ENCODE data around the gene DUSP1. TPM values are rescaled to one million over a fixed set of nuclear protein-coding genes. Genes with fewer than 3 reads are reported as not detected.

DUSP1 gene
- total and polyA plus RNA-seq, 7 donors: 81.8 to 287 (median 141) TPM

- H3K4me1 ChIP-seq: peaks cover 13% of the 10 kb centered on the region
- peak overlapping the region; percentile 79 for H3K27ac ChIP-seq
- intact Hi-C loops (cut with DNase I): no loop called here
- ATAC-seq: peak in 2 of 4 donors; percentile 18
- DNase-seq: no peak
- no peak overlapping the region for H3K4me3 ChIP-seq
- no peak for TF ChIP-seq CTCF (IDR thresholded peaks at IDR 0.05)
- H3K36me3 ChIP-seq (ENCODE audit: insufficient read depth in 1 of 2, low read depth in 1 of 2): no peaks in the 10 kb centered on the region
- 26 to 28% (median 27%) methylated on average over 4 of the region's 4 CpGs for WGBS, 3 donors
- H3K9me3 ChIP-seq: no peaks in the 10 kb centered on the region
- no peaks in the 10 kb centered on the region for H3K27me3 ChIP-seq (ENCODE audit: insufficient read depth in 3 of 3, low read length in 2 of 3)
Observed at GRCh38 chr5:172733974-172734346, 37.0 kb downstream of the DUSP1 start.

- no peaks in the 10 kb centered on the region for H3K27me3 ChIP-seq (ENCODE audit: insufficient read depth in 3 of 3, low read length in 2 of 3)
- TF ChIP-seq CTCF (IDR thresholded peaks at IDR 0.05): no peak
- ATAC-seq (peak; percentile 71 to 81 (median 75)), DNase-seq (peak; percentile 86 to 89)
- intact Hi-C loops (cut with DNase I): no loop called here
- WGBS, 3 donors: 27 to 30% (median 29%) methylated on average over 17 of the region's 17 CpGs
- no peaks in the 10 kb centered on the region for H3K36me3 ChIP-seq (ENCODE audit: insufficient read depth in 1 of 2, low read depth in 1 of 2)
- peak overlapping the region; percentile 79 for H3K27ac ChIP-seq
- H3K9me3 ChIP-seq: no peaks in the 10 kb centered on the region
- H3K4me3 ChIP-seq: no peak overlapping the region
- peaks cover 13% of the 10 kb centered on the region for H3K4me1 ChIP-seq
Observed at GRCh38 chr5:172733131-172733973, 37.6 kb downstream of the DUSP1 start.

- H3K36me3 ChIP-seq (ENCODE audit: insufficient read depth in 1 of 2, low read depth in 1 of 2): no peaks in the 10 kb centered on the region
- TF ChIP-seq CTCF (IDR thresholded peaks at IDR 0.05): no peak
- ATAC-seq (no peak), DNase-seq (no peak)
- intact Hi-C loops (cut with DNase I): no loop called here
- 85 to 95% (median 88%) methylated on average over 14 of the region's 14 CpGs for WGBS, 3 donors
- H3K27me3 ChIP-seq (ENCODE audit: insufficient read depth in 3 of 3, low read length in 2 of 3): no peaks in the 10 kb centered on the region
- peak overlapping the region; percentile 79 for H3K27ac ChIP-seq
- peaks cover 13% of the 10 kb centered on the region for H3K4me1 ChIP-seq
- no peak overlapping the region for H3K4me3 ChIP-seq
- H3K9me3 ChIP-seq: no peaks in the 10 kb centered on the region
Observed at GRCh38 chr5:172732201-172732865, 38.7 kb downstream of the DUSP1 start.

- H3K9me3 ChIP-seq: no peaks in the 10 kb centered on the region
- intact Hi-C loops (cut with DNase I): no loop called here
- DNase-seq (no peak), ATAC-seq (no peak)
- H3K4me3 ChIP-seq: no peak overlapping the region
- no peaks in the 10 kb centered on the region for H3K36me3 ChIP-seq (ENCODE audit: insufficient read depth in 1 of 2, low read depth in 1 of 2)
- peak overlapping the region; percentile 79 for H3K27ac ChIP-seq
- 82 to 86% (median 82%) methylated on average over 9 of the region's 9 CpGs for WGBS, 3 donors
- TF ChIP-seq CTCF (IDR thresholded peaks at IDR 0.05): no peak
- no peaks in the 10 kb centered on the region for H3K27me3 ChIP-seq (ENCODE audit: insufficient read depth in 3 of 3, low read length in 2 of 3)
- peaks cover 13% of the 10 kb centered on the region for H3K4me1 ChIP-seq
Observed at GRCh38 chr5:172731680-172732074, 39.3 kb downstream of the DUSP1 start.
